Endothelial cell of umbilical vein (primary cell): ENCODE measurements around the gene GTF2F1. TPM values are rescaled to one million over a fixed set of nuclear protein-coding genes. Genes with fewer than 3 reads are reported as not detected.

Experiments
- BruUV-seq: library from RNA; stranded (reverse); fragments of 400-500 nt; replicated peaks from 2 replicates; lab custom pipeline; 2021; lab: Mats Ljungman, UMichigan
- CTCF ChIA-PET: fragments of 300-600, 350-600 bp; sonication (Branson Sonifier 250); formaldehyde crosslinking; loops from one replicate; lab custom pipeline; 2021; ENCODE audit warnings: antibody characterized with exemption, inconsistent platforms; lab: Charles Lee
- POLR2A ChIA-PET: fragments of 300-600, 350-600 bp; sonication (Branson Sonifier 250); formaldehyde crosslinking; loops from one replicate; lab custom pipeline; 2021; ENCODE audit warnings: antibody characterized with exemption, inconsistent platforms; lab: Charles Lee
- DNase-seq: peaks from one replicate; pipeline ENCODE4 v3.0.0-alpha.2; 2011; ENCODE audit warnings: low read depth, low spot score
- FAIRE-seq: peaks from 2 replicates; lab custom pipeline; 2011; peaks lifted over from hg19 to GRCh38; lab: Jason Lieb, UNC
- H2AFZ ChIP-seq: 2 replicates; pipeline ENCODE4 v1.6.0; 2012; ENCODE audit warnings: low read depth, low read length, control low read depth, inconsistent platforms
- H3K27ac ChIP-seq: 2 replicates; pipeline ENCODE4 v1.5.1; 2011; ENCODE audit warnings: low read depth, mild to moderate bottlenecking, control low read depth, low read length, moderate library complexity; ENCODE audit not compliant: insufficient read depth
- H3K27me3 ChIP-seq, 2 experiments: 2 replicates each; pipeline versions ENCODE4 v1.6.0 to v1.6.1; 2011; ENCODE audit warnings: low read length in 2 of 2, mixed read lengths in 1 of 2; ENCODE audit not compliant: control insufficient read depth in 2 of 2, insufficient read depth in 2 of 2
- H3K36me3 ChIP-seq, 2 experiments: 2 replicates in 1 of 2; 3 replicates in 1 of 2; pipeline ENCODE4 v1.5.1; 2011; ENCODE audit warnings: low read length in 2 of 2, mild to moderate bottlenecking in 1 of 2, moderate library complexity in 1 of 2; ENCODE audit not compliant: control insufficient read depth in 2 of 2, insufficient read depth in 2 of 2; ENCODE audit errors: extremely low read depth in 1 of 2
- H3K4me1 ChIP-seq: 3 replicates; pipeline ENCODE4 v1.5.1; 2011; ENCODE audit warnings: mild to moderate bottlenecking, low read length; ENCODE audit not compliant: control insufficient read depth, insufficient read depth; ENCODE audit errors: extremely low read depth
- H3K4me2 ChIP-seq: 2 replicates; pipeline ENCODE4 v1.6.1; 2011; ENCODE audit warnings: low read length, control low read depth, mixed read lengths; ENCODE audit not compliant: insufficient read depth
- H3K4me3 ChIP-seq, 3 experiments: fragments of 200-600 bp in 1 of 3; sonication (generic), shearing (Covaris generic) in 1 of 3; replicated peaks in 1 of 3; 2 replicates each; pipeline ENCODE4 v1.5.1; 2011 to 2016; ENCODE audit warnings: control low read depth in 3 of 3, low read length in 3 of 3, mild to moderate bottlenecking in 2 of 3, inconsistent platforms in 1 of 3, low read depth in 1 of 3, moderate library complexity in 1 of 3; ENCODE audit not compliant: insufficient read depth in 1 of 3
- H3K79me2 ChIP-seq: 2 replicates; pipeline ENCODE4 v1.6.0; 2012; ENCODE audit warnings: low read length, inconsistent platforms; ENCODE audit not compliant: control insufficient read depth, insufficient read depth
- H3K9ac ChIP-seq: replicated peaks from 2 replicates; pipeline ENCODE3; 2011; ENCODE audit warnings: low read length, control low read depth; ENCODE audit not compliant: insufficient read depth; ENCODE audit errors: extremely low read depth
- H3K9me1 ChIP-seq: replicated peaks from 3 replicates; pipeline ENCODE4 v1.6.0; 2011; ENCODE audit warnings: mild to moderate bottlenecking, low read length; ENCODE audit not compliant: control insufficient read depth, insufficient read depth; ENCODE audit errors: extremely low read depth
- H3K9me3 ChIP-seq: replicated peaks from 2 replicates; pipeline ENCODE4 v1.5.1; 2012; ENCODE audit warnings: low read length, inconsistent platforms; ENCODE audit not compliant: control insufficient read depth, insufficient read depth
- H4K20me1 ChIP-seq: replicated peaks from 2 replicates; pipeline ENCODE3; 2011; ENCODE audit warnings: mild to moderate bottlenecking, low read length; ENCODE audit not compliant: control insufficient read depth, insufficient read depth; ENCODE audit errors: extremely low read depth
- CTCF ChIP-seq, 2 donors: IDR thresholded peaks; 1 replicate in 1 of 2; 2 replicates in 1 of 2; pipeline ENCODE4 v1.5.1; 2011; ENCODE audit warnings: low read length in 2 of 2, mild to moderate bottlenecking in 2 of 2, moderate library complexity in 2 of 2, control low read depth in 1 of 2, inconsistent platforms in 1 of 2, low read depth in 1 of 2; ENCODE audit not compliant: insufficient read depth in 1 of 2; ENCODE audit errors: extremely low read depth in 1 of 2
- FOS ChIP-seq: IDR thresholded peaks from 2 replicates; pipeline ENCODE4 v1.6.1; 2011; ENCODE audit warnings: mild to moderate bottlenecking, low read length, moderate library complexity, borderline replicate concordance; ENCODE audit not compliant: insufficient read depth
- JUN ChIP-seq: IDR thresholded peaks from 2 replicates; pipeline ENCODE4 v1.6.1; 2011; ENCODE audit warnings: borderline replicate concordance, low read depth; ENCODE audit not compliant: insufficient read length, insufficient read depth
- POLR2A ChIP-seq: IDR thresholded peaks from 2 replicates; pipeline ENCODE4 v1.6.1; 2012; ENCODE audit warnings: low read depth, mild to moderate bottlenecking, control low read depth, low read length
- dilution Hi-C: fragments of 300-500 bp; cut with MboI; formaldehyde crosslinking; loops from one replicate; pipeline ENCODE4 v1.15.0; 2019; ENCODE audit warnings: low sequenced_read_pairs; ENCODE audit not compliant: extremely low pct_ligation_motif_present
- intact Hi-C: fragments of 100-400 bp; cut with micrococcal nuclease; formaldehyde crosslinking; loops from one replicate; pipeline ENCODE4 v1.10.0; 2022
- polyA plus RNA-seq, 4 experiments: library from polyadenylated mRNA; depleted of rRNA in 3 of 4; stranded (reverse) in 3 of 4; unstranded in 1 of 4; fragments of >200 nt; gene quantifications; 2 replicates each; pipeline versions ENCODE4 v1.2.1 to v1.2.3, GENCODE V29; 2011 to 2012; ENCODE audit warnings: missing spikeins in 1 of 4
- total RNA-seq: library from RNA; stranded (reverse); gene quantifications from 2 replicates; pipeline ENCODE4 v1.2.3, GENCODE V29; 2021
- TF ChIP-seq, protein P1 (sequence below): IDR thresholded peaks from 2 replicates; pipeline ENCODE4 v1.6.1; 2011; ENCODE audit not compliant: insufficient read depth, insufficient read length

Gene GTF2F1
- total and polyA plus RNA-seq, 2 donors (not counting 3 experiments of a cell fraction or from before 2014, with no cell fraction given) = 44.8 to 56.4 TPM

- dilution Hi-C loops = no loop called here
- POLR2A ChIA-PET = no interaction called here
- Histone ChIP-seq H3K79me2 (no peaks in the 10 kb centered on the region), H3K4me2 (no peak overlapping the region), H3K9me1 (no peaks in the 10 kb centered on the region), H3K27me3 (no peaks in the 10 kb centered on the region), H2AFZ (no peak overlapping the region), H3K36me3 (no peaks in the 10 kb centered on the region), H3K4me3 (no peak overlapping the region), H3K27ac (no peak overlapping the region), H3K9me3 (no peaks in the 10 kb centered on the region), H4K20me1 (no peaks in the 10 kb centered on the region), H3K4me1 (no peaks in the 10 kb centered on the region), H3K9ac (no peak overlapping the region)
- DNase-seq (no peak), FAIRE-seq (no peak)
- CTCF ChIA-PET = no interaction called here
- BruUV-seq = no TSS peak
- intact Hi-C loops = no loop called here
- TF ChIP-seq, protein P1, sequence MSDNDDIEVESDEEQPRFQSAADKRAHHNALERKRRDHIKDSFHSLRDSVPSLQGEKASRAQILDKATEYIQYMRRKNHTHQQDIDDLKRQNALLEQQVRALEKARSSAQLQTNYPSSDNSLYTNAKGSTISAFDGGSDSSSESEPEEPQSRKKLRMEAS = no peak
- TF ChIP-seq FOS (no peak), POLR2A (no peak), CTCF (IDR thresholded peaks at IDR 0.05; ENCODE audit: extremely low read depth in 1 of 2, insufficient read depth in 1 of 2, low read depth in 1 of 2, low read length in 2 of 2) (no peak), JUN (no peak)
Measured at GRCh38 chr19:6431891-6432290, 38.9 kb upstream of the GTF2F1 start.
